IPS DF 4.7 (cell line): ENCODE data around the gene SMIM38.
"Not testable (repeated sequence)": the region's sequence is repeated elsewhere in the genome, so short reads cannot be mapped to it uniquely, and the experiment has no call there.

ENCODE experiments used
- DNase-seq: peaks from one replicate; pipeline ENCODE4 v3.0.0-alpha.2; 2013; ENCODE audit warnings: low spot score; ENCODE audit errors: extremely low read depth

Gene SMIM38

DNA sequence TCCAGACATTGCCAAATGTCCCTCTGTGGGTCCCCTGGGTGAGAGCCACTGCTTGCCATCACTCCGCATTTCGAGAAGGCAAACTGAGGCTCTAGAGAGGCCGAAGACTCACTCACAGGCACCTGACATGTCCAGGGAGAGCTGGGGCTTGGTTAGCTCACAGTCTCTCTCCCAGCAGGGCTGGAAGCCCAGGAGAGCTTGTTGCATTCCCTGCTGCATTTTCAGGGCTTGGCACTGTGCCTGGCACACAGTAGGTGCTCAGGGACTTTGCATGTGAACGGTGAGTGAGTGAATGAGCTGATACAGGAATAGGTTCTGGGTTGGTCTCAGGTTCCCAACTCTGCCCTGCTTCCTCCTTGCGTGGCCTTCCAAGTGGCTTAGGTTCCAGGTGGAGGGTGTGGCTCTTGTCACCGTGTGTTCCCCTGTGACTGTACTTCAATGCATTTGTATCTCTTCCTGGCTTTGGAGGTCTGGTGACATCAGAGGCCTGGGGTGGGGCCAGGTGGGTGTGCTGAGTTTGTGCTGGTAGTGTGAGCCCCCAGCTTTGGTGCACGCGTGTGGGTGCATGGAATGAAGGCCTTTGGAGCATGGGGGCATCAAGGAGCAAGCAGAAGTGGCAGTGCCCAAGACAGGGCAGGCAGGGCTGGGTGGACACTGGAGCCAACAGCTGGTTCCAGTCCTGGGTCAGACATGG is 18.4 kb upstream of the SMIM38 start:
- no peak for DNase-seq

DNA sequence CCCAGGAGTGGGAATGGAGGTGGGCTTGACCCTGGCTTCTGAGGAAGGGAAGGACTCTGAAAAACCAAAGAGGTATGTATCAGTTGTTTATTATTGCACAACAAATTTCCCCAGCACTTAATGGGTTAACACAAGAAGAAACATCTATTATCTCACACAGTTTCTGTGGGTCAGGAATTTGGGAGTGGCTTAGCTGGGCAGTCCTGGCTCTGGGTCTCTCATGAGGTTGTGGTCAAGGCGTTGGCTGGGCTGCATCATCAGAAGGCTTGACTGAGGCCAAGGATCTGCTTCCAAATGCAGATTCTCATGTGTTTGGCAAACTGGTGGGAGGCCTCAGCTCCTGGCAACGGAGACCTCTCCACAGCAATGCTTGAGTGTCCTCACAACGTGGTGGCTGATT is 17.5 kb upstream of the SMIM38 start:
- no peak for DNase-seq

DNA sequence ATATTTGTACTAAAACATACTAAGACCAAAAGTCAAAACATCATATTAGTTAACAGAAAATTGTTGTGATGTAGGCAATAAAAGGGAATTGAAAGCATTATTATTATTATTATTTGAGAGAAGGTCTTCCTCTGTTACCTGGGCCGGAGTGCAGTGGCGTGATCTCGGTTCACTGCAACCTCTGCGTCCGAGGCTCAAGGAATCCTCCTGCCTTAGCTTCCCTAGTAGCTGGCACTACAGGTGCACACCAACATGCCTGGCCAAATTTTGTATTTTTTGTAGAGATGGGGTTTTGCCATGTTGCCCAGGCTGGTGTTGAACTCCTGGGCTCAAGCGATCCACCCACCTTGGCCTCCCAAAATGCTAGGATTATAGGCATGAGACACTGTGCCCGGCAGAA is 15.6 kb upstream of the SMIM38 start:
- DNase-seq = not testable (repeated sequence)

DNA sequence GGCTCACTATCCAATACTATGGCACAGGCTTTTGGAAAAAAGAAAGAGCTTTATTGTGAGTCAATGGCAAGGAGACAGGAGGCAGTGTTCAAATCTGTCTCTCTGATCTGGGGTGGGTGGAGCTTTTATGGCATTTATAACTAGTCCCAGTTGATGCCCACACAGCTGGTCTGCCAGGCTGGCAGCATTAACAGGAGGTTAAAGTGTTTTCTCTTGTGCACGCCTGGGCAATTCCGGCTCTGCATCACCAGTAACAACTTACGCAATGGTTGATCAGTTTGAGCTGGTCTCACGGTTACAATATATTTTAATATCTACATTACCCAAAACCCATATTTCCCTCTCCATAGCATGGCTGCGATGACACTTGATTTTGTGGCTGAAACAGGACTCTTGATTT is 15.1 kb upstream of the SMIM38 start:
- no peak for DNase-seq

DNA sequence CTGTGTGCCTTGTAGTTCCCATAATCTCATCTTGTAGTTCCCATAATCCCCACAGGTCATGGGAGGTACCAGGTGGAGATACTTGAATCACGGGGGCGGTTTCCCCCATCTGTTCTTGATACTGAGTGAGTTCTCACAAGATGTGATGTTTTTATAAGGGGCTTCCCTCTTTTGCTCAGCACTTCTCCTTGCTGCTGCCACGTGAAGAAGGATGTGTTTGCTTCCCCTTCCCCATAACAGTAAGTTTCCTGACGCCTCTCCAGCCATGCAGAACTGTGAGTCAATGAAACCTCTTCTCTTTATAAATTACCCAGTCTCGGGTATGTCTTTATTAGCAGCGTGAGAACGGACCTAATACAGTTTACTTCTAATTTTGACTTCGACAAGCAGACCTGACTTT is 14.0 kb upstream of the SMIM38 start:
- no peak for DNase-seq

DNA sequence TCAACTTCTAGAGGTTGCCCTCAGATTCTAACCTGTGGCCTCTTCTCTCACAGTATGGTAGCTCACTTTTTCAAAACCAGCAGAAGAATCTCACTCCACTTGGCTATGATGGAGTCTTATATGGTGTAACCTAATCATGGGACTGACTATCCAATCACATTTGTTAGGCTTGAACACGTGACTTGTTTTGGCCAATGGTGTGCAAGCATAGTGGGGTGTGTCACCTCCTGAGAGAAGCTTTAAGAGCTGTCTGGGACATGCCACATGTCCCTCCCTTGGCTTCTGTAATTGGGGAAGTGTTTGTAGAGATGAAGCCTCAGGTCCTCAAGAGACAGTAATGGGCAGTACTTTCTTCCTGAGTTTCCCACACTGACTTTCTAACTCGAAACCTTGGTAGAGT is 12.8 kb upstream of the SMIM38 start:
- DNase-seq = no peak

DNA sequence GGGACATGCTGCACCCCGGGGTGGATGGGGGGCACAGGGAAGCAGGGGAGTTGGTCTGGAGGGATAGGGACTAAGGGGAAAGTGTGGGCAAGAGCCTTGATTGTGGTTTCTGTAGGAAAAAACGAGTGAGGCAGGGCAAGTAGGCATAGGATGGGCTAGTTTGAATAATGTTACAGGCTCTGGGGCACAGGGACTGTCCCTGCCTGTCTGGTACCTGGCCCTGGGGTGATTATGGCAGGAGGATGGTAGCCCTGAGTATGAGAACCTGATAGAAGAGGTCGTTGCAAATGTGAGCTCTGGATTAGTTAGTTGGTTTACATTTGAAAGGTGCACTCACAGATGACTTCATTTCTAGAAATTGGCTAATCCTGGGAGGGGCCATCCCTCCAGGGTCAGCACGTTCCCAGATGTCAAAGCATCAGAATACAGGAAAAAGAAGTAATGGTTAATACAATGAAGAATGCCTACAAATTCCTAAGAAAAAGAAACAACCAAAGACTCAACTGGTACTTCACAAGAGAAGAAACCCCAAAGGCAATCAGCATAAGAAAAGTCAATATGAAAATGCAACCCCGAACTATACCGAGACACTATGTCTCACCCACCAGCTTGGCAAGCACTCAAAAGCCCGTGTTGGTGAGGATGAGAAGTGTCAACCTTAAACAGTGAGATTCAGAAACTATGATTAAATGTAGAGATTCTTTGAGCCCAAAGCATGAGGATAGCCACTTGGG is 11.3 kb upstream of the SMIM38 start:
- no peak for DNase-seq

DNA sequence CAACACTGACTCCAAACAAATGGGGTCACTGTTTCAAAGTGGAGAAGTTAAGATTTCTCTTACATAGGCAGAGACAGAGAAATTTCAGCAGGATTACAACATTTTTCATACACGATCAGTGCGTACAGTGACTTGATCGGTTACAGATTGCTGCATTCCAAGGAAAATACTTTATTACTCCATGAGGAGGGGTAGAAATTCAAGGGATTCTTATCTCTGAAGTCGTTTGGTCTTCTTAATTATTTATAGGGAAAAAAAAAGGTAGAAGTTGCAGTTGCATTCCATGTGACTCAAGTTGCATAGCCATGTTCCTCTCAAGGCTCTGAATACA is 10.7 kb upstream of the SMIM38 start:
- DNase-seq = no peak

DNA sequence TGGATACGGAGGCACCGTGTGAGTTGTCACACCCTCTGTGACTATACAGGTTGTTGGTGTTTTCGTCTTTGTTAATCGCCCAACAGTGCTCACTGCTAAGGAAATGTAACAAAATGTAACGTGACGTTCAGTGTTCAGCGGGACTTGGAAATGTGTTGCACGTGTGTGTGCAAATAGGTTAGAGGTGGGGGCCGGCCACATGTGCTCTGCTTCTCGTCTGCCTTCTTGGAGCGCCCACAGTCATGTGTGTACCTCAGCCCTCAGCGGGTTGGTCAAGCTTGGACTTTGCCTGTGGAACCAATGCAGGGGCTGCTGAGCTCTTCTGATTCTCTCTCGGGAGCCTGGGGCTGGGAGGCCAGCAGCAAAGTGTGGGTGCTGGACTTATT is 7.4 kb upstream of the SMIM38 start:
- no peak for DNase-seq

DNA sequence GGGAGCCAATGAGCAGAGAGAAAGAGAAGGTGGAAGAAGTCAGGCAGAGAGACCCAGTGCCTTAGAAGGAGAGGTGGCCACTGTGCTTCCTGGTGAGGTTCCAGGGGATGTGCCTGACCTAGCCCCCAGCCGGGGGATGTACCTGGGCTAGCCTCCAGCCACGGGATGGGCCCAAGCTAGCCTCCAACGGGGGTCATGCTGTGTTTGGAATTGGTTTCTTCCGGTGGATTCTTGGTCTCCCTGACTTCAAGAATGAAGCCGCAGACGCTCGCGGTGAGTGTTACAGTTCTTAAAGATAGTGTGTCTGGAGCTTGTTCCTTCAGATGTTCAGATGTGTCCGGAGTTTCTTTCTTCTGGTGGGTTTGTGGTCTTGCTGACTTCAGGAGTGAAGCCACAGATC is 6.9 kb upstream of the SMIM38 start:
- DNase-seq = no peak

DNA sequence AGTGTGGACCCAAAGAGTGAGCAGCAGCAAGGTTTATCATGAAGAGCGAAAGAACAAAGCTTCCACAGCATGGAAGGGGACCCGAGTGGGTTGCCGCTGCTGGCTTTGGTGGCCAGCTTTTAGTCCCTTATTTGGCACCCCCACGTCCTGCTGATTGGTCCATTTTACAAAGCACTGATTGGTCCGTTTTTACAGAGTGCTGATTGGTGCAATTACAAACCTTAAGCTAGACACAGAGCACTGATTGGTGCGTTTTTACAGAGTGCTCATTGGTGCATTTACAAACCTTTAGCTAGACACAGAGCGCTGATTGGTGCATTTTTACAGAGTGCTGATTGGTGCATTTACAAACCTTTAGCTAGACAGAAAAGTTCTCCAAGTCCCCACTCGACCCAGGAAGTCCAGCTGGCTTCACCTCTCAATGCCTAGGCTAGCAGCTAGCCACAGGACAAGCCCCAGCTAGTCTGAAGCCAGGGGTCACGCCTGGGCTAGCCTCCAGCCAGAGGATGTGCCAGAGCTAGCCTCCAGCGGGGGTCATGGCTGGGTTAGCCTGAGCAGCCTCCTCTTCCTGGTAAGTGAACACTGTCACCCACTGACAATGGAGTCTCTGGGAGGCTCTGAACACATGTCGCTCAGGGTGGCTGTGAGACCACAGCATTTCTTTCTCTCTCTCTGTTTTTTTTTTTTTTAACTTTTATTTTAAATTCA is 6.2 kb upstream of the SMIM38 start:
- DNase-seq = not testable (repeated sequence)

DNA sequence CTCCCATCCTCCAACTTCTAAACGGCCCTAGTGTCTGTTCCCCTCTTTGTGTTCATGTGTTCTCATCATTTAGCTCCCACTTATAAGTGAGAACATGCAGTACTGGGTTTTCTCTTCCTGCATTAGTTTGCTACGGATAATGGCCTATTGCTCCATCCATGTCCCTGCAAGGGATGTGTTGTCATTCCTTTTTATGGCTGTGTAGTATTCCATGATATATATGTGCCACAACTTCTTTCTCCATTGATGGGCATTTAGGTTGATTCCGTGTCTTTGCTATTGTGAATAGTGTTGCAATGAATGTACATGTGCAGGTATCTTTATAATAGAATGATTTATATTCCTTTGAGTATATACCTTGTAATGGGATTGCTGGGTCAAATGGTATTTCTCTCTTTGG is 5.6 kb upstream of the SMIM38 start:
- no peak for DNase-seq

DNA sequence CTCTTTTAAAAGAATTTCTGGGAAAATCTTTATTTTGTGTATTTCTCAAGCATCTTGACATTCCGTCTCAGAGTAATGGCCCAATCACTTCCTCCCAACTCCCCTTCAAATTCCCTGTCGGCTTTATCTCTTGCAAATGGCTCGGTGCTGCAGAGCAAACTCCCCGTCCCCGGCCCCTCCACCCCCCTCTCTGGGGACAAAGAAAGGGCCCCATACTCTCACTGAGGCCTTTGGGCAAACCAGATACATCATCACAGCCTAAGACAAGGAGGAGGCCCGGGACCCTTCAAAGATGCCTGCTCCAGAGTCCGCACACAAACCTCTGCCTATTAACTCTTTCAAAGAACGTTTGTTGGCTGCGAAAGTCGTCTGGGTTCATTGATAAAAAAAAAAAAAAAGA is 3.9 kb upstream of the SMIM38 start:
- no peak for DNase-seq

DNA sequence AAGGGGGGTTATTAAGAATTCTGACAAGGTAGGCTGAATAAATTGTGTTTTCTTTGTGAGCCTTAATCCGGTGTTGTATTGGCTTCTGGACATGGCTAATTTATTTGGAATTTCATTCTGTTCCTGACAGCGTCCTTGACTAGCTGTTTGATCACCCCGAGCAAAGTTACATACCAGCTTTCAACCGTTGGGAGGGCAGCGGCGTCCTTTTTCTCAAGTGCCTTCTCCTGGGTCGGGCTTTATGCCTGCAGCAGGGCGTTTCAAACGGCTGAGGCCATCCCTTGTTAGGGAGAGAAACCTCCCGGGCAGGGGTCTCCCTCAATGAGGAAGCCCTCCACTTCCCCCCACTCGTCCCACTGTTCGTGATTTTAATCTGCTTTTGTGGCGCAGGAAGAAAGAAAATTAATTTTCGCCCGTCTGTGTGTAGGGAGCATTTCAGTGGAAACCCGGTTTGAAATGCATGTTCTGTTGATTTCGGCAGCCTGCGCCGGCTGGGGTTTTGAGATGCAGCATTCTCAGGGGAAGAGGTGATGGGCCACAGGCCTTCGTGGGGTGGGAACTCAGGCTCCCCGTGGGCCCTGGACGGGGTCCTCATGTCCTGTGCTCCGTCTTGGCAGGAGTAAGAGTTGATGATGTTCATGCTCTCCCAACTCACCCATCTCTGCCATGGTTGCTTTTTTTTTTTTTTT is 2.9 kb upstream of the SMIM38 start:
- no peak for DNase-seq

DNA sequence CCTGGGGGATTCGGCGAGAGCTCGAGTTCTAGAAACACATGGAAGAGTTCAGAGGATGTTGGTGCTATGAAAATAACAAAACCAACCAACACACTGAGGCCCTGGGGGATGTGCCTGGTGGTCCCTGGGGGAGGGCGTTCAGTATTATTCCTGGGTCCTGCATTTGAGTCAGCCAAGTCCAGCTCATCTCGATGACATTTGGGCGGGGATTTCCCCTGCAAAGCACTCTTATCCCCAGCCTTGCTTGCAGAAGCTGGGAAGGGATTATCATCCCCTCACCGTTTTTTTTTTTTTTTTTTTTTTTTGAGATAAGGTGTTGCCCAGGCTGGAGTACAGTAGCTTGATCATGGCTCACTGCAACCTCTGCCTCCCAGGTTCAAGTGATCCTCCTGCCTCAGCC is 2.1 kb upstream of the SMIM38 start:
- DNase-seq = no peak

DNA sequence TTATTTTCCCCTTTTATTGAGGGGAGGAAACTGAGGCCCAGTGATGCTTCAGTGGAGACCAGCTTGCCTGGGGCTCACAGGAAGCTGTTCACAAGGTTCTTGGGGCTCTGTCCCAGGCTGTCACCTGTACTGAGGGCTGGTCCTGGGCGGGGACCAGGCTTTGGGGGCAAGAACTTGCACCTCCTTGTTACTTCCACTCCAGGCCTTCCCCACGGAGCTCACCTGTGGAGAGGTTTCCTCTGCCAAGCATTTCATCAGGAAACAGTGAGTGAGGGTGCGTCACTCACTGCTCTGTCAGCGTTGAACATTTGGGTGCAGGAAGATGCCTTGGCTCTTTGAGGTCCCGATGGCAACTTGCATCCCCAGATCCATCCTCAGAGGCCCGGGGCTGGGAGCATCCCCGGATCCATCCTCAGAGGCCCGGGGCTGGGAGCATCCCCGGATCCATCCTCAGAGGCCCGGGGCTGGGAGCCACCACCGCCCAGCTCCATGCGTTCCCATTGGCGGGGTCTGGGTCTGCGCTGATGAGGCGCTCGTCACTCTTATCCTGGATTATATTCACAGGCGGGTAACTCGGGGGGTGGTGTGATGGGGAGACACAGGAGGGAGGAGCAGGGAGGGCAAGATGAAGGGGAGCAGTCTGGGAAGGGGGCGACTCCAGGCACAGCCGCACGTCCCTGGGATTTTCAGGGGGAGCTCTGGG is 1.4 kb upstream of the SMIM38 start:
- DNase-seq = no peak

DNA sequence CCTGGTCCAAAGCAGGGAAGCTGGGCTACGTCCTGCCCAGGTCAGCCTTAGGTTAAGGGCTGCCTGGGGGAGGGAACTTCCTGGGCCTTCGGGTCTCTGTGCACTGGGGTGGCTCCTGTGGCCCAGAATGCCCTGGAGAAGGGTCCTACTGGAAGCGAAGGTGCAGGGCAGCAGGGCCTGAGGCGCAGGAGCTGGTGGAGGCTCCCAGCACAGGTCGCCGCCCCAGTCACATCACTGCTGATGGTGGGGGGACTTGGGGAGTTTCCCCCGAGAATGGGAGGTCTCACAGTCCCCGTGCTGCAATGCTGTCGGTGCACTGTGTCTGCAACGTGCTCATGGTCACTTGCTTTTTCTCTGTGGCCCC is 815 bp upstream of the SMIM38 start:
- no peak for DNase-seq

DNA sequence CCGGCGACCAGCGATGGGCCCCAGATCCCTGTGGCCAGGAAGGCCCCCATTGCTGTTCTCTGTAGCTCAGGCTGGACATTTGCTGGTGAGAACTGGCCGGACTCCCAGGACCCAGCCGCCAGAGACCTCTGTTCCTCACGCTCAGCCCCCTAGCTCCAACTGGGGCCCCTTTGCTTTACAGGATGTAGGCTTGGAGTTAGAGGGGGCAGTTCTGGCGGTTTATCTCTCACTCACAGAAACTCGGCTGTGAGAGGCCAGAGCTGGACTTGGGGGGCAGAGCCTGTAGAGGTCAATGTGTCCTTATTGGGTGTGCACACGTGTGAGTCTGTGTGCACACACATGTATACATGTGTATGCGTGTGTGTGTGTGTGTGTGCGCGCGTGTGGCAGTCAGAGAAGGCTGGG is 502 bp downstream of the SMIM38 start:
- no peak for DNase-seq

DNA sequence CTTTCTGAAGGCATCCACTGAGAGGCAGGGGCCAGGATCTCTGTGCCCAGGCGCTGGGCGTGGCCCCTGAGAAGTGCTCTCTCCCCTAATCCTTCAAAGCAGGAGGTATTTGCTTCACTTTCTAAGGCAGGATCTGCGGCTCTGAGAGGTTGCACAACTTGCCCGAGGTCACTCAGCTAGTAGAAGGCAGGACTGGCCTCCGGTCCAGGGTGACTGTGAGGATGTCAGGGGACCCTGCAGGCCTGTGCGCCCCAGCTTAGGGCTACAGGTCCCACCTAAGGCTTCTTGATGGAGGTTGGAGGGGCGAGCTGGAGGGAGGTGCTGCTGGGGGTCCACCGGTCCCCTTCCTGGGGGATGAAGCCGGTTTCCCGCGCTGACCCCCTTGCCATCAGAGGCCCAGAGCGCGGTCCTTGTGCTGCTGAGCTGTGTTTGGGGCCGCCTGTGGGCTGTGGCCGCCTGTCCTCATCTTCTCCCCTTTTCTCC is 979 bp downstream of the SMIM38 start:
- DNase-seq = no peak

DNA sequence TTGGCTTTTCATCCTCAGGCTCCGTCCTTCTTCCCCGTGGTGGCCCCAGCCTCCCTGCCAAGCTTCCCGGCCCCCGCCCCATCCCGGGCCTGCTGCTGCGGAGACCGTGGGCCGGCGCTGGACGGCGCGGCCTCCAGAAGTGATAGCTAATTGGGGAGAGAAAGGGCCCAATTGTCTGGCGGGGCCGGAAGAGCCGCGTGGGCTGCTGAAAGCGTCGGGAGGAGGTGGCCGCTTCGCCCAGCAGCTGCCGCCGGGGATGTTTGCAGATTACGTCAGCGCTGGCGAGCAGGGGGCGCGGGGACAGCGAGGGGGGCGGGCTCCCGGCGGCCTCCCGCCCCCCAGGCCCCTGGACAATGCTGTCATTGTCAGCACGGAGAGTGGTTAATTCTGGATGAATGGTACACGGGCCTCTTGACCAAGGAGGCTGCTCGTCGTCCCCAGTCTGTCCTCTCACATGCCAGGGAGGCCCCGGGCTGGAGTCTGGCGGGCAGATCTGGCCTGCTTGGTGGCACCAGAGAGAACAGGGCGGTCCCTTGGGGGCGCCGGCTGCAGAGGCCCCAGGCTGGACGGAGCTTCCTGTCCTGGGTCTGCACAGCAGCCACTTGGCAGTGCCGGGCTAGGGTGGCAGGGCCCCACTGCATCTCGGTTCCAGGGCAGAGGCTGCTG is 1.6 kb downstream of the SMIM38 start:
- DNase-seq = no peak

DNA sequence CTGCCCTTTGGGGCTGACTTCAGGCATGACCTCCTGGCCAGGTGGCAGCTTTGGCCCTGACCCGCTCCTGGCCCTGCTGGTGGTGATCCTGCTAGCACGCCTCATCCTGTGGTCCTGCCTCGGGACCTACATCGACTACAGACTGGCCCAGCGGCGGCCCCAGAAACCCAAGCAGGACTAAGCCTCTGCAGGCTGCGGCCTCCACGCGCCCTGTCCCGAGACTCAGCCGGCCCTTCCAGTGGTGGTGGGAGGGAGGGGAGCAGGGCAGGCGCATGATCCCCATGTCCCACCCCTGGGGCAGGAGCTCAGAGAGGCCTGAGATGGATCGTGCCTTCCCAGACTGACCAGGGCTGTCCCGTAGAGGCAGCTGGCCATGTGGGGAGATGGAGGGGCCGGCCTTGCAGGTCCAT is 2.1 kb downstream of the SMIM38 start:
- no peak for DNase-seq
